ENCODE measurements around the gene PLIN1. TPM values are rescaled to one million over a fixed set of nuclear protein-coding genes. Genes with fewer than 3 reads are reported as not detected.

PLIN1 gene
- total RNA-seq, 1 experiment from 2014 or later = 0.09 TPM

DNA sequence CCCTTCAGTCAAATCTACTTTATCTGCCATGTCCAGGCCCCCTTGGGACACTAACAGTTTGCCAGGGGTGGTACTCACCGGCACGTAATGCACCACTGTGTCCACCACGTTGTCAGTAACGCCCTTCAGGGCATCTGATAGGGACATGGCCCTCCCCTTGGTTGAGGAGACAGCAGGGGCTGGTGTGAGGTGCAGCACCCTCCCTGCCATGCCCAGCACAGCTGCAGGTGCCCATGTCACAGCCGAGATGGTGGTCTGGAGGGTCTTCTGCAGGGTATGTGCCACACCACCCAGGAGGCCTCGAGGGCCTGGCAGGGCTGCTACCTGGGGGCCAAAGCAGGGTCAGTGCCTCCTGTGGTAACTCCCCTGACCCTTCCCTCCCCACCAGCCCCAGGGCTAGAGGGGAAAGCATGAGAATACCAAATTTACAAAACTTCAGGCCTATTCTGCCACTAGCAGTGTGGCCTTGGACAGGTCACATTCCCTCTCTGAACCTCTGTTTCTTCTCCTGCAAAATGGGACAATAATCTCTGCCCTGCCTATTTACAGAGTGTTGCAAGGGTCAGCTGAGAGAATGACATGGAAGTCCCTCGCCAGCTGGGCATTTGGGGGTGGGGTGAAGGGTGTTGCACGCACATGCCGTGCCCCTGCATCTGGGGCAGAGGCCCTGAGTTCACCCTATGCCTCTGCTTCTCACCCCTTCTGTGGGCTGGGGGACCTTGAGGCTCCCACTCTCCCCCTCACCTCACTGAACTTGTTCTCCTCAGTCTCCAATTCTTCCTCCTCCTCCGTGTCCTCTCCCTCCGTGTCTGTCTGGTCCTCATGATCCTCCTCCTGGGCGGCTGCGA lies 12.1 kb downstream of the PLIN1 start:
- no CpG with 5 or more reads among the region's 13 CpGs for WGBS (ENCODE audit: extremely low coverage, insufficient read length, low lambda C conversion rate)
- no peak overlapping the region for H3K27ac Mint-ChIP-seq

More for the DNA sequence above, 12.1 kb downstream of the PLIN1 start:
- no peaks in the 10 kb centered on the region for H3K9me3 ChIP-seq (ENCODE audit: control insufficient read depth, low read depth, low read length)
- no peak overlapping the region for H3T11ph ChIP-seq (ENCODE audit: low read length)
- no peaks in the 10 kb centered on the region for H3K79me2 ChIP-seq (ENCODE audit: insufficient read depth, low read length)
- no peak overlapping the region for H2BK5ac ChIP-seq (ENCODE audit: insufficient read length, low read length)
- H3K4me2 ChIP-seq (ENCODE audit: insufficient read depth, insufficient read length, low read length) = no peak overlapping the region
- H3K79me1 ChIP-seq (ENCODE audit: insufficient read depth, low read depth, low read length, poor library complexity, severe bottlenecking) = no peaks in the 10 kb centered on the region
- Mint-ChIP-seq H3K9me3 (no peaks in the 10 kb centered on the region), H3K27me3 (ENCODE audit: low read depth) (peaks cover 32% of the 10 kb centered on the region), H3K4me1 (peaks cover 9 to 20% of the 10 kb centered on the region in 2 experiments), H3K36me3 (ENCODE audit: insufficient read depth in 1 of 3, low read depth in 3 of 3) (no peaks in the 10 kb centered on the region; a peak in 1 of 7 replicates), H3K4me3 (0 out of 5 replicates have a peak overlapping the region, but pooled peaks of 1 of the 2 experiments have one; percentile 17)
- H3K18ac ChIP-seq (ENCODE audit: insufficient read length, low read depth, low read length) = no peak overlapping the region
- no peak overlapping the region for H4K91ac ChIP-seq (ENCODE audit: insufficient read length, low read depth, low read length)
- TF ChIP-seq, protein P1, sequence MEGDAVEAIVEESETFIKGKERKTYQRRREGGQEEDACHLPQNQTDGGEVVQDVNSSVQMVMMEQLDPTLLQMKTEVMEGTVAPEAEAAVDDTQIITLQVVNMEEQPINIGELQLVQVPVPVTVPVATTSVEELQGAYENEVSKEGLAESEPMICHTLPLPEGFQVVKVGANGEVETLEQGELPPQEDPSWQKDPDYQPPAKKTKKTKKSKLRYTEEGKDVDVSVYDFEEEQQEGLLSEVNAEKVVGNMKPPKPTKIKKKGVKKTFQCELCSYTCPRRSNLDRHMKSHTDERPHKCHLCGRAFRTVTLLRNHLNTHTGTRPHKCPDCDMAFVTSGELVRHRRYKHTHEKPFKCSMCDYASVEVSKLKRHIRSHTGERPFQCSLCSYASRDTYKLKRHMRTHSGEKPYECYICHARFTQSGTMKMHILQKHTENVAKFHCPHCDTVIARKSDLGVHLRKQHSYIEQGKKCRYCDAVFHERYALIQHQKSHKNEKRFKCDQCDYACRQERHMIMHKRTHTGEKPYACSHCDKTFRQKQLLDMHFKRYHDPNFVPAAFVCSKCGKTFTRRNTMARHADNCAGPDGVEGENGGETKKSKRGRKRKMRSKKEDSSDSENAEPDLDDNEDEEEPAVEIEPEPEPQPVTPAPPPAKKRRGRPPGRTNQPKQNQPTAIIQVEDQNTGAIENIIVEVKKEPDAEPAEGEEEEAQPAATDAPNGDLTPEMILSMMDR (conservative IDR thresholded peaks at IDR 0.05) = no peak
- H3K4me1 ChIP-seq (ENCODE audit: insufficient read depth, low read length) = no peaks in the 10 kb centered on the region
- no peak overlapping the region for H3K4ac ChIP-seq (ENCODE audit: low read depth, low read length)
- no peaks in the 10 kb centered on the region for H4K20me1 ChIP-seq (ENCODE audit: control insufficient read depth, insufficient read depth, insufficient read length)
- no peak overlapping the region for H4K5ac ChIP-seq (ENCODE audit: insufficient read length, low read depth, low read length)
- no peaks in the 10 kb centered on the region for H3K23me2 ChIP-seq (ENCODE audit: insufficient read length, low read depth, low read length, poor library complexity, severe bottlenecking)
- no peak for DNase-seq
- no peak overlapping the region for H4K8ac ChIP-seq (replicated peaks; ENCODE audit: insufficient read length, low read depth, low read length)
- H3K27ac ChIP-seq (ENCODE audit: insufficient read length, low read depth, low read length) = no peak overlapping the region
- no peaks in the 10 kb centered on the region; the same call in 1 of the 2 replicates for H3K27me3 ChIP-seq (ENCODE audit: insufficient read depth, low read length)
- H3K23ac ChIP-seq (ENCODE audit: insufficient read length, low read depth, low read length) = no peak overlapping the region
- no peak overlapping the region for H2AK5ac ChIP-seq (ENCODE audit: insufficient read length, low read length)
- no peak overlapping the region for H2BK12ac ChIP-seq (ENCODE audit: insufficient read length, low read depth, low read length)
- no peak overlapping the region for H2BK15ac ChIP-seq (ENCODE audit: low read depth, low read length)
- H3K56ac ChIP-seq (ENCODE audit: insufficient read length, low read depth, low read length) = no peak overlapping the region
- no peak overlapping the region for H3K14ac ChIP-seq (ENCODE audit: insufficient read depth, low read length)
- H2BK120ac ChIP-seq (ENCODE audit: low read depth, low read length, poor library complexity, severe bottlenecking) = no peak overlapping the region
- no peak overlapping the region for H2BK20ac ChIP-seq (ENCODE audit: low read depth, low read length, poor library complexity, severe bottlenecking)
- no peak overlapping the region for H2AFZ ChIP-seq (ENCODE audit: low read length)
- H3K9ac ChIP-seq (ENCODE audit: extremely low read depth, insufficient read length, low read length) = no peak overlapping the region
